Measurements from ENCODE around the gene ZNF777.

The ZNF777 gene

GRCh38 chr7:149476791-149477190, 15.9 kb upstream of the ZNF777 start:
- no peak for DNase-seq

- DNase-seq: no peak
Observed at GRCh38 chr7:149475121-149476045, 14.5 kb upstream of the ZNF777 start.

- DNase-seq: no peak
Observed at GRCh38 chr7:149474309-149475120, 13.7 kb upstream of the ZNF777 start.

GRCh38 chr7:149473251-149473650, 12.4 kb upstream of the ZNF777 start:
- DNase-seq: no peak

- DNase-seq: no peak
Observed at GRCh38 chr7:149471289-149471953, 10.6 kb upstream of the ZNF777 start.

DNA sequence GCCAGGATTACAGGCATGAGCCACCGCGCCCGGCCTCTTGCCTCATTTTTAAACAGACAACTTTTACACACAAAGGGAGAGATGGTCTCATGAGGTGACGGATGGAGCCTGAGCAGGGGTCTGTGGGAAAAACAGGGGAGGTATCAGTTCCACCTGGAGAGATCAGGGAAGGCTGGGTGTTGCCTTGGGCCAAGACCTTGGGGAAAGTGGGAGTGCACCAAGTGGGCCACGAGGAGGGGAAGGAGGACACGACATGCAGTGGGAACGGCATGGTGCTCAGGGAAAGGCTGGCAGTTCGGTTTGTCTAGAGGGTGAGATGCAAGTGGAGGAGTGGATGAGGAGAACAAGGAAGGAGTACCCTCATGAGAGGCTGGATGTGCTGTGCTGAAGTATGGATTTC, 8.9 kb upstream of the ZNF777 start:
- no peak for DNase-seq

- no peak for DNase-seq
Observed at GRCh38 chr7:149468208-149468607, 7.3 kb upstream of the ZNF777 start.

- no peak for DNase-seq
Observed at GRCh38 chr7:149467321-149467859, 6.5 kb upstream of the ZNF777 start.

- no peak for DNase-seq
Observed at GRCh38 chr7:149466364-149466763, 5.5 kb upstream of the ZNF777 start.

DNA sequence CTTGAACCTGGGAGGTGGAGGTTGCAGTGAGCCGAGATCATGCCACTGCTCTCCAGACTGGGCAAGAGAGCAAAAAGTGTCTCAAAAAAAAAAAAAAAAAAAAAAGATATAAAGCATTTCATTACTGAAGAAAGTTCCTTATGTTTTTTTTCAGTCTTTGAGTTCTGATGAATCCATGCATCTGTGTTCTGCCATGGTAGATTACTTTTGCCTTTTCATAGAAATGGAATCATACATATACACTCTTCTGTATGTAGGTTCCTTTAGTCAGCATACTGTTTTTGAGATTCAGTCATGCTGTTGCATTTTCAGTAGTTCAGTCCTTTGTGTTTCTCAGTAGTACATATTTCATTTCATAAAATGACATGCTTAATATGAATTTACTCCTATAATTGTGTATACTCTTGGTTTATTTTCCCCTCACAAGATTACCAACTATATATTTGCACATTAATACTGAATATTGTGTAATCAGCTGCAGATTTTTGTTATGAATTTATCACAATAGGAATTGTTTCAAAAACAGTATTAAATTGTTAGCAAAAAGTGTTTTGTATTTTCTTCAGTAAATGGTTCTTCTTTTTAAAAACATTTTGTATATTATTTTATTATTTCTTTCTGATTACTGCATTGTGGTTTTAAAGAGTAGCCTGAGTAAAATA, 2.8 kb upstream of the ZNF777 start:
- DNase-seq: no peak

GRCh38 chr7:149462101-149462520, 1.2 kb upstream of the ZNF777 start:
- DNase-seq: no peak

GRCh38 chr7:149459540-149460452, 1.1 kb downstream of the ZNF777 start:
- peak; percentile 9 for DNase-seq

DNA sequence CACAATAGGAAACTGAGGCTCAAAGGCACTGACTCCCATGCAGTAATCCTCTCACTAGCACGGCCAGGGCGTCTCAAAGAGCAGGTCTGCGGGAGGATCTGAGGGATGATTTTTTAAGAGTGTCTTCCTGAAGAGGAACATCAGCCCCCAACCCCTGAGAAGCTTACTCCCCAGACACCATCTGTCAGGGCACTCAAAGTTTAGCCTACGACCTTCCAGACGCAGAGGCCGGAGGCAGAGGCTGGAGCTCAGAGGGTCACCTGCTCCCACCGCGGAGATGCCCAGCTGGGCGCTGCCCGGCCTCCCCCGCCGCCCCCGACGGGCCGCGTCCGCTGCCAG, 1.7 kb downstream of the ZNF777 start:
- DNase-seq: no peak

- DNase-seq: no peak
Observed at GRCh38 chr7:149458235-149458634, 2.6 kb downstream of the ZNF777 start.

- no peak for DNase-seq
Observed at GRCh38 chr7:149457766-149458165, 3.1 kb downstream of the ZNF777 start.

- peak; percentile 7 for DNase-seq
Observed at GRCh38 chr7:149456506-149457421, 4.1 kb downstream of the ZNF777 start.

- no peak for DNase-seq
Observed at GRCh38 chr7:149455175-149455950, 5.5 kb downstream of the ZNF777 start.

DNA sequence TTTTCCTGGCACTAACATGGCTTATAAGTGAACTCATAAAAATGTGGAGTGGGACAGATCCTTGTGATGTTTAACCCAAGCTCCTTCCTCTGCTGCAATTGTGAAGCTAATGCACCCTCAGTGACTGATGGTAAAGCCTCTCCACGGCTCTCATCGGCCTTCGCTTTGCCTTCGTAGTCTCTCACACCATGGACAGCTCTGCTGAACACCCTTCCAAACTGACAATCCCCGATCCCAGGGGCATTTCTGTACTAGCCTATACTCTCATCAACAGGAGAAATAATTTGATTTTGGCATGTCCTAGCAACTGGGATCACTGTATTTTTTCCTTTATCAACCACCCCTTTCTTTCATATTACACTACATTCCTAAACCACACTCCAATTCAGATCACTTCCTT, 6.1 kb downstream of the ZNF777 start:
- no peak for DNase-seq

- DNase-seq: no peak
Observed at GRCh38 chr7:149454006-149454405, 6.9 kb downstream of the ZNF777 start.

GRCh38 chr7:149450821-149451220, 10.0 kb downstream of the ZNF777 start:
- no peak for DNase-seq

Measured in fibroblast of skin of right quadriceps (primary cell).